GM18909 (cell line): Measurements from ENCODE around the gene PIH1D1.

Experiments used
- ATAC-seq: cut with Tn5 transposase; IDR thresholded peaks from one replicate; pipeline ENCODE4 v1.9.1; 2021; ENCODE audit warnings: mild to moderate bottlenecking; ENCODE audit not compliant: unreplicated experiment, poor library complexity

PIH1D1 gene

DNA sequence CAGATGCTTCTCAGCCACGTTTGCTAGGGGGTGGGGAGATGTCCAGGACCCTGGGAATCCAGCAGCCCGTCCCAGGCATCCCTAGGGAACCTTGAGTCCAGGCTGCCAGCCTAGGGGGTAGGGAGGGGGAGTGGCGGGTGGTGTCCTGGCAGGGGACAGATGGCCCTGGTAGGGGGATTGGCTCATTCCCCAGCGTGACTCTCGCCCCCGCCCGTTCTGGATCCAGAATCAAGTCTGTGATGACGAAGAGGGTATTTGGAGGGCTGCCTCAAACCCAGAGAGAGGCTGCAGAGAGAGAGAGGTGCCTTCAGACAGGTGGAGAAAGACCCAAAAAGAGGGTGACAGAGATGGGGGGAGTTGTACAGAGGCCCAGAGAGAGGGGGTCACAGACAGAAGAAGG, 14.4 kb downstream of the PIH1D1 start:
- no peak for ATAC-seq

DNA sequence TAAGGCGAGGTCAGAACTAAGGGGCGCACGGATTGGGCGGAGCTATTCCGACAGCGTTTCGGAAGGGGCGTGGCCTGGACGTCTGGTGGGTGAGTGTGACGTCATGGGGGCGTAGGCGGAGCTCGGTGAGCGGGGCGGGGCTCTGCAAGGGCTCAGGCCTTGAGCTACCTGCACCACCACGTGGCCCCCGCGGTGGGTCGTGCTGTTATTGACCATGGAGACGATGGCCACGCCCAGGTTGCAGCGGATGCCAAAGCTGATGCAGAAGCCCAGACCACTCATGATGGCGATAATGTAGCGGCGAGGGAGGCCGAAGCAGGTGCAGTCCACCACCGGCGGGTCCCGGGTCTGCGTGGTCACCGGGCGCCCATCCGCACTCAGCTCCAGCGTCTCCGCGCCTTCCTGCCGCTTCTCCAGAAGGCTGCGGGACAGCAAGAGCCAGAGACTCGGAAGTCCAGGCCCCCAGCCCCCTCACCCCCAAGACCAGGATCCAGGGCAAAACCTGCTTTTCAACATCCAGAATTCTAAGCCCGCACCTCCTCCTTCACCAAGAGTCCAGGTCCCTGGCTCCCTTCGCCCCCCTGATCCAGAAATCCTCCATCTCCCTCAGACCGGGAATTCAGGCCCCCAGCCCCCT, 15.1 kb downstream of the PIH1D1 start:
- no peak for ATAC-seq

DNA sequence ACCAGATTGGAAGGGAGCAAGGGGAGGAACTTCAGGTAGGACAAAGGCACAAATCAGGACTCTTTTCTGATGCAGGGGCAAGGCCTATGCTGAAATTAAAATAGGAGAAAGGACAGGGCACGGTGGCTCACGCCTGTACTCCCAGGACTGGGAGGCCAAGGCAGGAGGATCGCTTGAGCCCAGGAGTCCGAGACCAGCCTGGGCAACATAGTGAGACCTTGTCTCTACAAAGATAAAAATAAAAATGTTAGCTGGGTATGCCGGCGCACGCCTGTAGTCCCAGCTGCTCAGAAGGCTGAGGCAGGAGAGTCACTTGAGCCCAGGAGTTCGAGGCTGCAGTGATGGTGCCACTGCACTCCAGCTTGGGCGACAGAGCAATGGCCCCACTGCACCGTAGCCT, 15.9 kb downstream of the PIH1D1 start:
- no peak for ATAC-seq

DNA sequence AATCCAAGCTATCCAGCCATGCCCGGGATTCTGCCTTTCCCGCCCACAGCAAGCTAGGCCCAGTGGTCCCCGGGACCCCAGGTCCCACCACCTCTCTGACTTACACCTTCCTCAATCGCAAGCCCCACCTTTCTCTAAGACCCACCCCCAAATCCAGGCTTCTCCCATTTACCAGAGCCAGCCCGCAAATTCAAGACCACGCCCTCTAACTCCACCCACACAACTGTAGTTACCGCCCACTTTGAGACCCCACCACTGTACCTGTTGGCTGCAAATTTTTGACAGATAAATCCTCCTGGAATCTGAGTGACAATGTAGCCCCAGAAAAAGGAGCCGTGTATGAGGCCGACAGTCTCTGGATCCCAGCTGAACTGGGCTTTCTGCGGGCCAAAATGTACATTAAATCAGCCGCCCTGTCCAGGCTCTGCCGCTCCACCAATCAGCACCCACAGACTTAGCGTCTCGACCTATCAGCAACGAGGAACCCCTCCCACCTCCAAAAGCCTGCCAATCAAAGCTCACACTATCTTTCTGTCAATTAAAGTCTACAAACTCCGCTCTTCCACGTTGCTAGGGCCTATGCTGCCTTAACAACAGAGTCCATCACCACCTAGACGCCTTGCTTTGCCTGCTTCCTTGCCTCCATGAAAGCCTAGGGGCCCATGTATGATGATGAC, 16.6 kb downstream of the PIH1D1 start:
- ATAC-seq = no peak

DNA sequence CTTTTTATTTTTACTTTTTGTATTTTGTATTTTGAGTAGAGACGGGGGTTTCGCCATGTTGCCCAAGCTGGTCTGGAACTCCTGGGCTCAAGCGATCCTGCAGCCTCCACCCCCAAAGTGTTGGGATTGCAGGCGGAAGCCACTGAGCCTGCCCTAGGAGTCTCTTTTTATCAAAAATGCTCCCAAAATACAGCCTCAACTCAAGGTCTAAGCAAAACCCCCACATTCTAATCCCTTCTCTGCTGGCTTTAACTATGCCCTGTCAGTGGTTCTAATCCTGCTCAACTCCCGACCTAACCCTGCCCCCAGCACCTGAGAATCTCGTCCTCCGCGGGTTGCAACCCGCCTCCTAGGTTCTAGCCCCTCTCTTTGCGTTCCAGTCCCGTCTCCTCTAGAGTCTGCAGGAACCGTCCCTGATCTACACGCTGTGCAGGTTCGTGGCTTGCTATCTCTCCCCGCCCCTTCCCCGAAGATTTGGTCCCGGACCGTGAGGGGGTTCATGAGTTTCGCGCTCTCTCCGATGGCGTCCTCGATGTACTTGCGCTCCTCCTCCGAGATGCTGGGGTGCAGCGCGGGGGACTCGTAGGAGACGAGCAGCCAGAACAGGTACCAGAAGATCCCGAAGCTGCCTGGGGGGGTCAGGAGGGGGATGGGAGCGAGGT, 18.2 kb downstream of the PIH1D1 start:
- ATAC-seq = no peak

DNA sequence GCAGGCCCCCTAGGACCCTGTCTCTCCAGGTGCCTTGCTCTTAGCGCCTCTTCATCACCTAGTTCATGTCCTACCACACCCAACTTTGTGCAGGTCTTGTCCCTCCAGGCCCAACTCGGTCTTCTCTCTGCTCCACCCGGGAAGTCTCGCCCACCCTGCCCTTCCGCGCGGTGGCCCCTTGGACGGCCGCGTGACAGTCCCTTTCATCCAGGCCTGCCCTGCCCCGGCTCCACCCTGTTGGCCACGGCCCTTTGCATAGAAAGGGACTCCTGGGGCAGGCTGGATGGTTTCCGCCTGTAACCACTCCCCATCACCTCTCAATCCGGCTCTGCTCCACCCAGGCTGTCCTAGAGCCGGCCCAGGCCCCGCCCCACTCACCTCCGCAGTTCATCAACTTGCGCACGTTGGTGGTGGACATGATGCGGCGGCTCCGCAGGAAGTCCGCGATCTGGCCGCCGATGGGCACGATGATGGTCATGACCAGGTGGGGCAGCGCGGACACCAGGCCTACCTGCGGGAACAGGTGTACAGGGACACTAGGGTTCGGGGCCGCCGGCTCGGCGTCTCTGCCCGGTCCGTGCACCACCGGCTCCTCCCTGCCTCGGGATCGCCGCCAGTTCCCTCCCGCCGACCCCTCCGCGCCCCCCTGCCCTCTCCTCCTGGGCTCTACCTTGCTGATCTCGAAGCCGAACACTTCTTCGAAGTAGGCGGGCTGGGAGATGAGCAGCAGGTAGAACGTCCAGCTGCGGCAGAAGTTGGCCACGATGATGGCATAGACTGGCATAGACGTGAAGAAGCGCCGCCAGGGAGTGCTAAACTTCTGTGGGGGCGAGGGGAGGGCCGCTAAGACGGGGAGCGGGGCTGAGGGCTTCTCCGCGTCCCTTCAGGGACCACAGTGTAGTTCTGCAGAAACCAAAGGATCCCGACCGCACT, 19.2 kb downstream of the PIH1D1 start:
- no peak for ATAC-seq

DNA sequence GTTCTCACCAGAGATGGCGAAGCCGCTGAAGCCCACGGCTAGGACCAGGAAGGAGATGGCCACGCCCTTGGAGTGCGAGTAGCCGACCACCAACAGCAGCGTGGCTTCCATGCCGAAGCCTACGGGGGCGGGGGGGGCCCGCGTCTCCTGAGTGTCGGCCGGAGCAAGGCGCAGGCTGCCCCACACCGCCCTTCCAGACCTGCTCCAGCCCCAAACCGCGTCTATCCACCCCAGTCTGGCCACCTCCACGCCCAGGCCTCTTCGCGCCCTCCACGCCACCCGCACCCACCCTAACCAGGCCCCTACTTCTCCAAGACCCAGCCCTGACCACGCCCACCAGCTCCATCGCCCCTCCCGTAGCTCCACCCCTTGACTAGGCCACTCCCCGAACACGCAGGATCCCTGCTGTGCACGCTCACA, 20.3 kb downstream of the PIH1D1 start:
- no peak for ATAC-seq

DNA sequence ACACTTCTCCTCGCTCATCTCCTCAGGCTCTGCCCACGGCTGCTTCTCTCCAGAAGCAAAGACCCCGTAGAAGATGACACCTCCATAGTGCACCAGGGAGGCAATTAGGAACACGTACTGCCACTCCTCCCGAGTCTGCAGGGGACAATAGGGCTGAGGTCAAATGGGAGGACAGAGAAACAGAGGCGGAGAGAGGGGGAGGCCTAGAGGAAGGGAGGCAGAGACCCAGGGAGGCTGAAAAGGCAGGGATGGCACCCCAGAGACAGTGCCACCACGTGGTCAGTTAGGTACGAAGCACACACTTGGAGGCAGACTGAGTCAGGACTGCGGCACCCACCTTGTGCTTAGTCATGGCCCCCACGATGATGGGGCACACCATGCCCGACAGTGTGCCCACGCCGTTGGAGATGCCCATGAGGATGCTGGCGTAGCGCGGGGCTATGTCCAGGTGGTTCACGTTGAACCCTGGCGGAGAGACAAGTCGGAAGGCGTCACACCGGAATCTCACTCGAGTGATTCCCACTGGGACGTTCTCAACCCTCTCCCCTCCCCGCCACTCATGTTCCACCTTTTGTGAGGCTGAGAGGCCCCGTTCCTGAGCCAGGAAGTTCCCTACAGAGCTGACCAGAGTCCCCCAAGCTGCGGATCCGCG, 20.8 kb downstream of the PIH1D1 start:
- no peak for ATAC-seq

DNA sequence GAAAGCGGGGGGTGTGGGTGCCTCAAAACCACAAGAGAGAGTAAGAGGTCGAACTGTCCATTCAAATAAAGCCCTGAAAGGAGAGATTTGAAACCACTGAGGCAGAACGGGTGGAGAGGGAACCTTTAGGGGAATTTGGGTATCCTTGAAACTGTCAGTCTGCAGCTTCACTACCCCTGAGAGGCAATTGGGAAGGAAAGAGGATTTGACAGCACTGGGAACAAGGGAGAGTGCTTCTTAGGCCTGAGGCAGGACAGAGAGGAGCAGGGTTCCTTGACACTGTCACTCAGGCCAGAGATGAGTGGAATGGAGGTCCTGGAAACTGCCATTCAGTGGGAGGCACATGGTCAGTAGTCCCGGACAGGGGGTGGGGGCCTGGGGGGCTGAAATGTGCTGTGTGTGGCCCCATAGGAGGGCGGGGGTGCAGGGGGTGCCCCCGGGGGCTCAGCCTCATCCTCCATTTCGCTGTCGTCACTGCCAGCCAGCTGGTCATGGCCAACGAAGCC, 21.4 kb downstream of the PIH1D1 start:
- no peak for ATAC-seq

DNA sequence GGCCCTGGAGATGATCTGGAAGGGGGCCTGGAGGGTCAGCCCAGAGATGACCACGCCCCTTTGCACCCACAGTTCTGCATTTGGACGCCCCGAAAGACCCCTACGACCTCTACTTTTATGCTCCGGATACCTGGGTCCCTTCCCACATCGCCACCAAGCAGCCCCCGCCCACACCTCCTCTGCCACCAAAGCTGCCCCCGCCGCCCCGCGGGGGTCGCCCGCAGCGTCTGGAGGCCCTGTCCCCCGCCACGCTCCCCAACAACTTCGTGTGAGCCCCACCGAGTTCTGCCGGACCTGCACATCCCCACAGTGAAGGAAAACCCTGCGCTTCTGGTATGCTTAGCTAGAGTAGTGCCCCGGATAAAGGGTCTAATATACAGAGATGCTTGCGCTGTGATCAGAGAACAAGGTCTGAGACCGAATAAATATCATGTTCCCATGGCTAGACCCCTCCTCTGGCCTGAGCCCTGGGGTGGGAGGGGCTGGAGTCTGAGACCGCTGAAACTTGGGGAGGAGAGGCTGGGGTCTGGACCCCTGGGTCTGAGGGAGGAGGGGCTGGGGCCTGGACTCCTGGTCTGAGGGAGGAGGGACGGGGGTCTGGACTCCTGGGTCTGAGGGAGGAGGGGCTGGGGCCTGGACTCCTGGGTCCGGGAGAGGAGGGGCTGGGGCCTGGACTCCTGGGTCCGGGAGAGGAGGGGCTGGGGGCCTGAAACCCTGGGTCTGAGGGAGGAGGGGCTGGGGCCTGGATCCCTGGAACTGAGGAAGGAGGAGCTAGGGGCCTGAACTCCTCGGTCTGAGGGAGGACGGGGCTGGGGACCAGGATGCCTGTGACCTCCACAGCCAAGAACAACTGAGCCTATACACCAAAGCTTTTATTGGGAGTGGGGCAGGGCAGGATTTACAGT, 22.8 kb downstream of the PIH1D1 start:
- ATAC-seq = no peak

DNA sequence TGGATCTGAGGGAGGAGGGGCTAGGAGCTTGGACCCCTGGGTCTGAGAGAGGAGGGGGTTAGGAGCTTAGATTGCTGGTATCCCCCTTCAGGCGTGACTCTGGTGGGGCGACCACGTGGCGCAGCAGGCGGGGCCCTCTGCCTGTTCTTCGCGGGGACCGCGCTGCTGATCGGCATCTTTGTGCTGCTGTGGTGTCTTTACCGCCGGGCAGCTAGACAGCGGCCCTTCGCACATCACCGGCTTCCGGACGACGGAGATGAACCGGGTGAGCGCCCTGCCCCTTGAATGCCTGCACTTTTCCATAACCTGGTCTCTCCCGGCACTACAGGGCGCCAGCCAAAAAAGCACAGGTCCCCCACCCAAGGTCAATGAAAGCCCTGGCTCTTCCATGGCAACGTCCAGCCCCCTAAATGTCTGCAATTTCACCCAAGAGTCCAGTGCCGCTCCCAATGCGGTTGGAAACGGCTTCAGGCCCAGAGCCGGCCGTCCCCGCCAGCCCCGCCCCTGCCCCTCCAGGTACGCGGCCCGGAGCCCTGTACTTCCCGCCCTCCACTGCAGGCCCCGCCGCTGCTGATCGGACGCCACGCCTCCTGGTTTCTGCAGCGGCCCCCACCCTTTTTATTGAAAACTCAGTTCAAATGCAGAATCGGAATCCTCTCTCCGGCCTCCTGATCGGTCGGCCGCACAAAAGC, 23.6 kb downstream of the PIH1D1 start:
- ATAC-seq = no peak

DNA sequence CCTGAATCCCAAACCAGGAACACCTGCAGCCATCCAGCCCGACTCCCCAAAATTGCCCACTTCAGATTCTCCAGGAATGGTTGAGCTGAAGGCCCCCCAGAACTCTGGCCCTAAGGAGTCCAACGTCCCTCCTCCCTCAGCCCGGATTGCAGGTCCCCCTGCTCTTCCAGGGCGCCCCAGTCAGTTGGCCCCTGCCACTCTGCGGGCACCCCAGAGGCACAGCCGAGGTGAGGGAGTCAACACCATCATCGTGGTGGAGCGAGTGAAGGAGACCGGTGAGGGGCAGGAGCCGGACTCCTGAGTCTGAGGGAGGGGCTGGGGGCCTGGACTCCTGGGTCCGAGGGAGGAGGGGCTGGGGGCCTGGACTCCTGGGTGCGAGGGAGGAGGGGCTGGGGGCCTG, 24.3 kb downstream of the PIH1D1 start:
- ATAC-seq = no peak

DNA sequence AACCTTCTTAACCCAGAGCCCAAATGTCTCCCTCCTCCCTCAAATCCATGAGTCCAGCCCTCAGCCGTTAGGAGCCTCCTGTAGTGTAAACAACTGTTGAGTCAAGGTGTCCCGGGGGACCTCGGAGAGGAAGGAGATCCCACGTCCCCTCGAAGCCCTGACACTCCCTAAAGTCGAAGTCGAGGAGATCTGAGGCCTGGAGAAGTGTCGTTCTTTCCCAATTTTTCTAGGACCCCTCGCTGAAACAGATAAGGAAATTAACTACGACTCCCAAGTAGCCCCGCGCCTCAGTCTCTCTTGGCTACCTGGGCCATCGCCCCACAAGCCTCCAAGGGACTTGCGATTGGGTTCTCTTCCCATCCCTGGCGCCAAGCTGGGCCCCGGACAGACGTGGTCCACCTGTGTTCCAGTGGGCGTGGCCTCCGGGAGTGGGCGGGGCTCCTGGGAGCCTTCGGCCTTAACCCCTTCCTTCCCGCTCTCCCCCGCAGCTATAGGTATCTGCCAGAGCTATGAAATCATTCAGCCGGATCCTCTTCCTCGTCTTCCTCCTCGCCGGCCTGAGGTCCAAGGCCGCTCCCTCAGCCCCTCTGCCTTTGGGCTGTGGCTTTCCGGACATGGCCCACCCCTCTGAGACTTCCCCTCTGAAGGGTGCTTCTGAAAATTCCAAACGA, 25.6 kb downstream of the PIH1D1 start:
- no peak for ATAC-seq

DNA sequence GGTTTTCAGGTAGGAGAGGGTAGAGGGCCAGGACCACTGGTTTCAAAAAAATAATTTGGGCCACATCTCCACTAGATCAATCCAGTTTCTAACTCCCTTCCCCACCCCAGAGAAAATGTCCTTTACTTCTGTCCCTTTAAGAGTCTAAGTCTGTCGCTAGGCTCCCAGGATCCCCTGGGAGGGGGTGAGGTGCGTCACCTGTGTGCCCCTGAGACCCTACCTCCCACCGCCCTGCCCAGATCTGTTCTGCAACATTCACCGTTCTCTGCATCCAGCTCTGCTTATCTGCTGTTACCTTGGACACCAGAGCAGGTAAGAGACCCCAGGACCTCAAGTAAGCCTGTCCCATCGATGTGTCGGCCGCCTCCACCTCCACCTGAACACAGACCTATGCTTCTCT, 26.4 kb downstream of the PIH1D1 start, which contains the start of gene GFY:
TSS of gene GFY (plus strand) at position 211 of the 400 bp plus-strand sequence. CDS start 1,043 bp downstream, outside the sequence.
- ATAC-seq = no peak

DNA sequence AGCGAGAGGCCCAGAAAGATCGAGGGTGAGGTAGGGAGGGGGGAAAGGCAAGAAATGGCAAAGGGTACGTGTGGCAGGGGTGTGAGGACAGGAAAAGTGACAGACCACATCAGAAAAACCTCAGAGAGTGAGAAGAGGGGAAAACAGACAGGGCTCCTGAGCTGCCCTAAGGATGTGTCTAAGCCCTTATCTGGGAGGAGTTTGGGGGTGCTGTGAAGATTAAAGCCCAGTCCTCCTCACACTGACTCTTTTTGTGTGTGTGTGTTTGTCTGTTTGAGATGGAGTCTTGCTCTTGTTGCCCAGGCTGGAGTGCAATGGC, 27.7 kb downstream of the PIH1D1 start:
- ATAC-seq = no peak

DNA sequence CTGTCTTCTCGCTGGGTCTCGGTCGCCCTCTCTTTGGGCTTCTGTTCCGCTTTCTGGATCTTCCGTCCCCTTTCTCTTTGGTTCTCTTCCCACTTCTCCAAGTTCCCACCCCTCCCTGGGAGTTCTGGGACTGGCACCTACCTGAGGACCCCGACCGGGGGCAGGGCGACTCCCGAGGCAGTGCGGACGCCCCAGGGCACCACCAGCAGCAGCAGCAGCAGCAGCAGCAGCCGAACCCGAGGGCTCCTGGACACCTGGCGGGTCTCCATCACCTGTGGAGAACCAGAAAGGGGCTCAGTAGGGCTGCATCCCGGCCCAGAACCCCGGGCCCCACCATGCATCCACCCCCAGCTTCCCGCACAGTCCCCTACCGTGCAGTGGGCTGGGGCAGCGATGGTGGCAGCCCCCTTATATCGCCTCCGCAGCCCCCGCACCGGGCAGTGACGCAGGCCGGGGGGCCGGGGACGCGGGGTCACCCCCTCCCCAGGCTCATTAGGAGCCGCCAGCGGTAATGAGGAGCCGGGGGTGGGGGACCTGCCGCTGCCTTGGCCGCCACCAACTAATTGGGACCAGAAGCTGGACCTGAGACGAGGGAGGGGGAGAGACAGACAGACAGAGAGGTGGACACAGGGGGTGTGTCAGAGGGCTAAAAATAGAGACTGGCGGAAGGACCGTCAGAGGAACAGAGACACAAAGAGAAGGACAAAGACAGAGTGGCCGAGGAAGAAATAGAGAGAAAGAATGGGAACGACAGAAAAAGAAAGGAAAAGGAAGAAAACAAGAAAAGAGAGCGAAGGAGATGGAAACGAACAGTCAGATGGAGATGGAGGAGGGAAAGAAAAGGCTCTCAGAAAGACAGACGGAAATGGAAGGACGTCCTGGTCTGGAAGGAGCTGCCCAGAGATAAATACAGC, 28.3 kb downstream of the PIH1D1 start, which contains the start of gene PTH2:
TSS of gene PTH2 (minus strand) at position 371 of the 914 bp plus-strand sequence. CDS start at position 269, 102 bp downstream.
- ATAC-seq = no peak
